Stimulated activated CD8-positive, alpha-beta memory T cell treated with anti-CD3 and anti-CD28 coated beads, Interleukin-12 subunit alpha, Interleukin-12 subunit beta, amount 100 ng/mL, for 24 hours (primary cell): Measurements from ENCODE around the gene NUDT22.
"Not testable (repeated sequence)": the region's sequence is repeated elsewhere in the genome, so short reads cannot be mapped to it uniquely, and the experiment has no call there.

Source experiments
- DNase-seq: peaks from one replicate; pipeline ENCODE4 v3.0.0-alpha.2; 2020; ENCODE audit errors: extremely low read depth

The NUDT22 gene

GRCh38 chr11:64241491-64242374 lies 15.7 kb downstream of the NUDT22 start:
- no peak for DNase-seq

- no peak for DNase-seq
These were observed 17.3 kb downstream of the NUDT22 start for GRCh38 chr11:64243236-64243854.

- no peak for DNase-seq
These were observed 18.0 kb downstream of the NUDT22 start for GRCh38 chr11:64244107-64244506.

DNA sequence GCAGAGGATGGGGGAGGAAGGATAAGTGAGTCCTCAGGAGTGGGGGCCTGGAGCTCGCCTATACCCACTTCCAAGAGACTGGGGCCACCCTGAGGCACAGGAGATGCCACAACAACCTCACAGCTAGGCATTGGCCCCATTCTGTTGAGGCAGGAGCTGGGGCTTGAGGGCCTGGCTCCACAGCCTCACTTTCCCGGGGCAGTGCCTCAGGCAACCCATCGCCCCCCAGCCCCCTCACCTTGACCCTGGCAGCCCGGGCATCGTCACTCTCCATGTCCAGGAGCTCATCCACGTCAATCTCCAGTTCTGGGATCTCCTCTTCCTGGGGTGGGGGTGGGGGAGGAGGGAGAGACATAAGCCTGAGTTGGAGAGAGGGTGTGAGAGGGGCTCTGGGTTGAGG lies 18.9 kb downstream of the NUDT22 start:
- no peak for DNase-seq

DNA sequence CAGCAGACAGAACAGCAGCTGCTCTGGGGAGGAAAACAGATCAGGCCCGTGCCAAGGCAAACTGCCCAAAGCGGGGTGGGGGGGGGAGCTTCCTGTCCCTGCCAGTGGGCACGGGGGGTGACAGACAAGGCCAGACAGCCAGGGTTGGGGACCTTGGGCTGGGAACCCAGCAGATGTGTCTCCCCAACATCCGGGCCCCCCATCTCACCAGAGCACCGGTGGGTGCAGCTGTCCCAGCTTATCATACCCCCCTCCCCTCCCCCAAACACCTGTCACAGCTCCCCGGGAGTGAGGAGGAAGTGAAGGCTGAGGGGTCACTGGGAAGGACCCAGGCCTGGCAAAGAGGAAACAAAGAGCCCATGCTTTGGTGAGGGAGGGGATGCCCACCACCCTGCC lies 19.3 kb downstream of the NUDT22 start:
- no peak for DNase-seq

DNA sequence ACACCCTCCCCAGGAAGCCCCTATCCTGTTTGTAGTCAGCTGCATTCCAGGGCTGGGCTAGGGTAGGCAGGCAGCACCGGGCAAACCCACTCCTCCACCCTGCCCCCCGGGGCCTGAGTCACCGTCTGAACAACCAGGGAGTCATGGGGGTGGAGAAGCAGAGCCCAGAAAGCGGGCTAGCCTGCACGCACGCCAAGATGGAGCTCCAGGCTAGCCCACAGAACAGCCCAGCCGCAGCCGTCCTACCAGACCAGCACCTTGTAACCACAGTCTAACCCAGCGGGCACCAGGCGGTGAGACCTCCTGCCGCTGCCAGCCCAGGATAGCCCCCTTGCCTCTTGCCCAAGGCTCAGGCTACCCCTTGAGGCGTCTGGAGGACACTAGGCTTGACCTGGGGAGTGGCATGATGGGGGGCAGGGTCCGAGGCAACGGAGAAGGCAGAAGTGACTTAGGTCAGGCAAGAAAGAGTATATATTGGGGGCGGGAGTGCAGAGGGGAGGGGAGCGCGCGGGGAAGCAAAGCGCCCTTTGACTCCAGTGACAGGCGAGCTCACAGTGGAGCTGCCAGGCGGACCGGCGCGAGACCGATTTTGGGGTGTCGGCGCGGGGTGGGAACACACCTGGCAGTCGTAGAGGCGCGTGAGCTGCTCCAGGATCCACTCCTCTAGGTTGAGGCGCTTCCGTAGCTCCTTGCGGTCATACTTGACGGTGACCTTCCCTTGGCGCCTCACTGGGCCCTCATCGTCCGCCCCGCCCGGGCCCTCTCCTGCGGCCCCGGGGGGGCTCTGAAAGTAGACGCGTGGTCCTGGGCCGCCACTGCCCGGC lies 19.9 kb downstream of the NUDT22 start:
- DNase-seq: no peak

GRCh38 chr11:64246621-64246870 lies 20.5 kb downstream of the NUDT22 start:
- DNase-seq: not testable (repeated sequence)

DNA sequence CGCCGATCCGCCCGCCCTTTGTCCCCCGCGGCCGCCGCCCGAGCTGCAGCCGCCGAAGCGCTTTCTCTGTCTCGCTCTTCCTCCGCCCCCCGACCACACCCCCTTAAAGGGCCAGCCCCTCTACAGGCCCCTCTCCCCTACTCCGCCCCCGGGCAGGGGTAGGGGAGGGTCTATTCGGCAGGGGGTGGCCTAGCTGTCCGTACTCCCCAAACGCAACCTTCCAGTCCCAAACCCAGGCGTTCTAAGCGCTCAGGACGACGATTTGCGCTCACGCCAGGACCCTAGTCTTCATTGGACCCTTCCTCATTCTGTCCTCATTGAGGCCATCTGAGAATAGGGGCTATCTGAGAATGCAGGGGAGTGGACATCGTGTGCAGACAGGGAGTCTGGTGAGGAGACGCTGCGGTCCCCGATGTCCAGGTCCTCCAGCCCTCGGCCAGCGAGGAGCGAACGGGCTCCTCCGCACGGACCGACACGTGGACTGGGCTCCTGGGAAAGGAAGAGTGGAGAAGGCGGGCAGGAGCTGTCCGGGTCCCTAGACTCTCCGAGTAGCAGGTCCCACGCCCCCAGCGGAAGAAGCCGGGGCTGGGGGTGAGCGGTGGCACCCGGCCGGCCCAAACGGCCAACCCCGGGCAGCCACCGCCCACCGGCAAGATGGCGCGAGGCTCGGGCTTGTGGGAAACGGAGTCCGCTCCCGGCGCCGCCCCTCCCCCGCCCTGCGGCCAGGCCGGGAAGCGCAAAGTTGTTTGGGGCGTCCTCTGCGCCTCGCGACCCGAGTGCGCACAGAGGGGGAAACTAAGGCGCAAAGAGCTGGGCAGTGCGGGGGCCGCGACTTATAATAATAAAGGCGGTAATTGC lies 21.0 kb downstream of the NUDT22 start, which contains the start of gene PPP1R14B:
TSS of gene PPP1R14B (minus strand) at position 73 of the 858 bp plus-strand sequence. CDS start 270 bp downstream, outside the sequence.
- DNase-seq: peak; percentile 76

- DNase-seq: no peak
These were observed 21.9 kb downstream of the NUDT22 start for GRCh38 chr11:64247729-64248531.

- DNase-seq: no peak
These were observed 22.5 kb downstream of the NUDT22 start for GRCh38 chr11:64248578-64248977.

DNA sequence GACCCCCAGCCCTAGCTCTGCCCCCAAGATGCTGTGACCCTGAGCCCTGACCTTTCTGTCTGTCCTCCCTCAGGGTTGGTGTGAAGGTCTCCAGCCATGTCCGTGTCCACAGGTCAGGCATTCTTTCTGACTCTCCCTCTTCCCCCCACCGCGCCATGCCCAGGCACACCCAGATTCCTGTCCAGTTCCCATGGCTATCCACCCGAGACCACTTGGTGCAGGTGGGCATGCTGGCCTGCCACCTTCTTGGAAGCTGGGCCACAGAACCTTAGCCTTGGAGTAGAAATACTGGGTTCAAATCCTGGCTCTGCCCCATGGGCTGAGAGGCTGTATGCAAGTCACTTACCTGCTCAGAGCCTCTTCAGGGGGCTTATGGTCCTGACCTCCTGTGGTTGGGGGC lies 23.0 kb downstream of the NUDT22 start:
- DNase-seq: no peak

DNA sequence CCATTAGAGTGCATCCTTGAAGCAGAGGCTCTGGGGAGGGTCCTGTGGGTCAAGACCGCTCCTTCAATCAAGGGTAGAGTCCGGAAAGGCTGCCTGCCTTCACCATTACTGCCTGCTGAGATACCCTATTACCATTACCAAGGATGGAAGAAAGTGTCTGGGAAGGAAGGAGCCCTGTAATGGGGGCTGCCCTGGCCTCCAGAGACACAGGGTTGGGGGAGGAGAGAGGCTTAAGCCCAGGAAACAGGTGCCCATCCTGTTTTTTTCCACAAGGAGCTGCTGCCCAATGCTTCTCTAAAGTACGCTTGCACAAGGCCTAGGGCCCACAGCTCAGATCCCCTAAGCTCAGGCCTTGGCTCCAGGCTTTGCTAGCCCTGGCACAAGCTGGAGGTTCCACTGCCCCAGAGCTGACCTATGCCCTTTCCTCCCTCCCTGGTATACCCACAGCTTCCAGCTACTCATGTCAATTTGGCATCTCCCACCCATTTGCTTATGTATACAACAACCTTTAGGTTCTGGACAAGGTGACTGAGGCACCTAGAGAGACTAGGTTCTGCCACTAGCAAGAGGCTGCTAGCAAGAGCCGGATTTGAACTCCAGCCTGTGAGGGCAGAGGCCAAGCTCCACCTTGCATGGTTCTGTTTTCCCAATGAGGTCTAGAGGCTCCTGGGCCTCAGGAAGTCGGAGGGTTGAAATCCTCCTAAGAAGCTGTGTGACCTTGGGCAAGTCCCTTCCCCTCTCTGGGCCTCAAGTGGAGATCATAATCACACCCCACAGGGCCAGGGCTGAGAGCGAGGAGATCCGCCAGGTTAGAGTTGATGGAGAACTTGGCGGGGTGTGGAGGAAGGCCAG lies 23.7 kb downstream of the NUDT22 start:
- DNase-seq: no peak

DNA sequence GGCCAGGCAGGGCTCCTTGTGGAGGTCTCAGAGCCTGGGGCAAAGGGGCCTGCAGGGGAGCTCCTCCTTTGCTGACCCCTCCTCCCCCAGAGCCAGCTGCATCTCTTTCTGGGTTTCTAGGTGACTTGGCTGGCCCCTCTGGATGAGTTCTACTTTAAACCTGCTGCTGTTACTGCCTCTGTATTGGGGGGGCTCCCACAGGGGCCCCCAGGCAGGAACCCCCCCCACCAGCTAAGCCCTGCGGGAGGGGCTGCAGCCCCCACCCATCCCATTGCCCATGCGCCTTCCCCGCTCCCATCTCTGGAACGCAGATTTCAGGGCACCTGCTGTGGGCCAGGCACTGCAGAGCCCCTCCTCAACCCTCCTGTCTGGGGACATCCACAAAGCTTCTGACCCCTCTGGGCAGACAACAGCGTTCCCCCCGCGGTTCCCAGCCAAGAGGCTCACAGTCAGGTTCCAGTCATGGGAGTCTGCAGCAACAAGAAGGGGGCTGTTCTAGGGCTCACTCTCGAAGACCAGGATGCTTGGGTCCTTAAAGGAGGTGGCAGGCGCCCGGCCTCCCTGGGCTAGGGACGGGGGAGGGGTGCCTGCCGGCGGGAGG lies 24.4 kb downstream of the NUDT22 start:
- no peak for DNase-seq

- no peak for DNase-seq
These were observed 25.1 kb downstream of the NUDT22 start, which contains the start of gene PLCB3 for GRCh38 chr11:64251016-64251752. PLCB3 (plus strand) TSS chr11:64251530; CDS start chr11:64251650, 120 bp downstream.

GRCh38 chr11:64251753-64252002 lies 25.6 kb downstream of the NUDT22 start:
- no peak for DNase-seq

GRCh38 chr11:64252003-64252872 lies 26.2 kb downstream of the NUDT22 start:
- DNase-seq: no peak

- no peak for DNase-seq
These were observed 27.0 kb downstream of the NUDT22 start for GRCh38 chr11:64253043-64253442.

DNA sequence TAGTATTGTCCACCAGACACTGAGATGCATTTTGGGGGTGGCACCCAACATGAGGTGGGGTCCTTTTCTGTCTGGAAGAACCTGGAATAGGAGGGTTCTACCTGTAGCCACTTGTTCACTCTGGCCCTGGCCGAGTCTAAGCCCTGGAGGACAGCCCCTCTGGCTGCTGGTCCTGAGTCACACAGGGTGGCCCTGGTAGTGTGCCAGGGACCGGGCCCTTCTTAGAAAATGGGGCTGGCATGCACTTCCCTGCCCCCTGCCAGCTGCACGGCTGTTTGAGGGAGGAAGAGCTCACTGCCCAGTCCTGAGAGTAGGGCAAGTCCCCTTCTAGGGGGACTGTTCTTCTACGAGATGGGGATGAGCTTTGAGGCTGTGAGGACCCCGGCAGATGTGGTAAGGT lies 27.4 kb downstream of the NUDT22 start:
- DNase-seq: no peak
